Ectodermal cell (in vitro differentiated cells): ENCODE data around the gene CPSF7.
"Not testable (repeated sequence)": the region's sequence is repeated elsewhere in the genome, so short reads cannot be mapped to it uniquely, and the experiment has no call there.

Source experiments
- H3K27ac ChIP-seq: 2 replicates; pipeline ENCODE4 v1.7.0; 2013; ENCODE audit warnings: mild to moderate bottlenecking, low read depth, low read length; ENCODE audit not compliant: insufficient read depth, poor library complexity, severe bottlenecking
- H3K27me3 ChIP-seq: 2 replicates; pipeline ENCODE4 v1.7.0; 2013; ENCODE audit warnings: mild to moderate bottlenecking, low read length; ENCODE audit not compliant: insufficient read depth, control insufficient read depth, poor library complexity, severe bottlenecking
- H3K36me3 ChIP-seq: one replicate; pipeline ENCODE4 v1.7.0; 2013; ENCODE audit warnings: low read length; ENCODE audit not compliant: control insufficient read depth, insufficient read depth
- H3K4me1 ChIP-seq: one replicate; pipeline ENCODE4 v1.7.0; 2013; ENCODE audit warnings: low read length; ENCODE audit not compliant: control insufficient read depth, insufficient read depth
- H3K4me3 ChIP-seq: 2 replicates; pipeline ENCODE4 v1.7.0; 2013; ENCODE audit warnings: low read depth, low read length, control low read depth; ENCODE audit not compliant: insufficient read depth
- H3K9me3 ChIP-seq: 2 replicates; pipeline ENCODE4 v1.7.0; 2013; ENCODE audit warnings: mild to moderate bottlenecking, low read length, moderate library complexity; ENCODE audit not compliant: control insufficient read depth
- WGBS, 2 experiments: methylation state at CpG; one replicate each; pipeline ENCODE4 v1.1.7; 2013; ENCODE audit warnings: missing lambda C conversion rate in 2 of 2; 5-methylcytosine and 5-hydroxymethylcytosine counted together

The CPSF7 gene

DNA sequence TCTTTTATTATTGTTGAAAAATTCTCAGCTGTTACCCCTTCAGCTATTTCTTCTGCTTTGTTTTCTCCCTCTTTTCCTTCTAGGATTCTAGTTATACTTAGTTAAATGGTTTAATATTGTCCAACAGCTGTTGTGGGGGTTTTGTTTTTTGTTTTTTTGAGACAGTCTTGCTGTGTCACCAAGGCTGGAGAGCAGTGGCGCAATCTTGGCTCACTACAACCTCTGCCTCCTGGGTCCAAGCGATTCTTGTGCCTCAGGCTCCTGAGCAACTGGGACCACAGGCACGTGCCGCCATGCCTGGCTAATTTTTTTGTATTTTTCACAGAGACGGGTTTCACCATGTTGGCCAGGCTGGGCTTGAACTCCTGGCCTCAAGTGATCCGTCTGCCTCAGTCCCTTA lies 12.8 kb upstream of the CPSF7 start:
- 90 to 96% methylated on average over 6 of the region's 6 CpGs for WGBS, 2 experiments
- no peaks in the 10 kb centered on the region for H3K9me3 ChIP-seq
- H3K27me3 ChIP-seq, result no peaks in the 10 kb centered on the region
- H3K36me3 ChIP-seq, result peaks cover 47% of the 10 kb centered on the region
- peaks cover 13% of the 10 kb centered on the region for H3K4me1 ChIP-seq
- no peak overlapping the region for H3K4me3 ChIP-seq
- no peak overlapping the region for H3K27ac ChIP-seq

DNA sequence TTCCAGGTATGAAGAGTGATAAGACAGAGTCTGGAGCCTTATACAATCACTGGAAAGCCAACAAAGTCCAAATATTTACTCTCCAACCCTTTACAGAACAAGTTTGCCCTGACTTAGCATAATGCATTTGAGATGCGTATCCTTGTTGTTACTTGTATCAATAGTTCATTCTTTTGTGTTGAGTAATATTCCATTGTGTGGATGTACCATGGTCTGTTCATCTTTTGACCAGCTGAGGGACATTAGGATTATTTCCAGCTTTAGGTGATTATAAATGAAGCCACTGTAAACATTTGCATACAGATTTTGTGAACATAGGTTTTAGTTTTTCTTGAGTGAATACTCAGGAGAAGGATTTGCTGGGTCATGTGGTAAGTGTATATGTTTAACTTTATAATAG lies 9.8 kb upstream of the CPSF7 start:
- Histone ChIP-seq H3K9me3 (no peaks in the 10 kb centered on the region), H3K4me3 (no peak overlapping the region), H3K36me3 (peaks cover 54% of the 10 kb centered on the region), H3K27me3 (no peaks in the 10 kb centered on the region), H3K4me1 (peaks cover 4% of the 10 kb centered on the region), H3K27ac (no peak overlapping the region)
- WGBS, 2 experiments, result 97 to 100% methylated on average over 1 of the region's 1 CpG

DNA sequence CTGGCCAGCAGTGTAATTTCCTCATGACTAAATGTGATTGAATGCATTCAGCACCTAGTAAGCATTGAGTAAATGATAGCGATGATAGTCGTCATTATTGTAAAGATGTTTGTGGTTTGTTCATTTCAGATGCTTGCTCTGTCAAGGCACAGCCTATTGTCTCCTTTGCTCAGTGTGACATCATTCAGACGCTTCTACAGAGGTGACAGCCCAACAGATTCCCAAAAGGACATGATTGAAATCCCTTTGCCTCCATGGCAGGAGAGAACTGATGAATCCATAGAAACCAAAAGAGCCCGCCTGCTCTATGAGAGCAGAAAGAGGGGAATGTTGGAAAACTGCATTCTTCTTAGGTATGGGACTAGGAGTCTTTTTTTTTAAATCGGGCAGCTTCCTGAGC lies 7.7 kb upstream of the CPSF7 start:
- WGBS, 2 experiments, result 96 to 97% methylated on average over 5 of the region's 5 CpGs
- Histone ChIP-seq H3K27me3 (no peaks in the 10 kb centered on the region), H3K27ac (no peak overlapping the region), H3K9me3 (no peaks in the 10 kb centered on the region), H3K4me1 (peaks cover 4% of the 10 kb centered on the region), H3K36me3 (peaks cover 43% of the 10 kb centered on the region), H3K4me3 (no peak overlapping the region)

DNA sequence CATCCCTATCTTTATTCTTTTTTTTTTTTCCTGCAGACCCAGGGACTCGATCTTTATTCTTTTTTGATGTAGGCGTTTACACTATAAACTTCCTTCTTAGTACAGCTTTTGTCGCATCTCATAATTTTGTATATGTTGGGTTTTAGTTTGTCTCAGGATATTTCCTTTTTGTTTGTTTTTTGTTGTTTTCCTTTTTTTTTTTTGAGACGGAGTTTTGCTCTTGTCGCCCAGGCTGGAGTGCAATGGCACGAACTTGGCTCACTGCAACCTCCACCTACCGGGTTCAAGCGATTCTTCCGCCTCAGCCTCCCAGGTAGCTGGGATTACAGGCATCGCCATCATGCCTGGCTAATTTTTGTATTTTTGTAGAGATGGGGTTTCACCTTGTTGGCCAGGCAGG lies 1.1 kb upstream of the CPSF7 start:
- 83% methylated on average over 9 of the region's 10 CpGs for WGBS, 2 experiments
- Histone ChIP-seq H3K36me3 (peaks cover 17% of the 10 kb centered on the region), H3K4me3 (peak overlapping the region; percentile 97)
- not testable (repeated sequence) for H3K9me3 ChIP-seq, H3K27me3 ChIP-seq, H3K27ac ChIP-seq, H3K4me1 ChIP-seq

DNA sequence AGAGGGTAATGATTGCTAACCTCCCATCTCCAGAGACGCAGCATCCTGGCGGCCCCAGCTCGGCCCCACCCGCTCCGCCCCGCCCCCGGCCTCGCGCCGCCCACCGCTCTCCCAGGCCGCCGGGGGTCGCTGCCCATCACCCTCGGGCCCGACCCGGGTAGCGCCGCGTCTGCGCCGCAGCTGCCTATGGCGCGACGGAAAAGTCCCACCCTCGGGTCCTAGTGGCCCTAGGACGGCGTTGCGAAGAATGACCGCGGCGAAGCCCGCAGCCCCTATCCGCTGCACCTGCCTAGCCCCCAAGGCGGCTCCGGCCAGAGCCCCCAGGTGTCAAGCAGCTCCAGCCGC lies 457 bp downstream of the CPSF7 start:
- peaks cover 7% of the 10 kb centered on the region for H3K4me1 ChIP-seq
- peak overlapping the region; percentile 99 for H3K27ac ChIP-seq
- peak overlapping the region; percentile 97 for H3K4me3 ChIP-seq
- peaks cover 22% of the 10 kb centered on the region for H3K36me3 ChIP-seq
- H3K27me3 ChIP-seq, result no peaks in the 10 kb centered on the region
- WGBS, 2 experiments, result 0% methylated on average over 37 of the region's 37 CpGs
- no peaks in the 10 kb centered on the region for H3K9me3 ChIP-seq

DNA sequence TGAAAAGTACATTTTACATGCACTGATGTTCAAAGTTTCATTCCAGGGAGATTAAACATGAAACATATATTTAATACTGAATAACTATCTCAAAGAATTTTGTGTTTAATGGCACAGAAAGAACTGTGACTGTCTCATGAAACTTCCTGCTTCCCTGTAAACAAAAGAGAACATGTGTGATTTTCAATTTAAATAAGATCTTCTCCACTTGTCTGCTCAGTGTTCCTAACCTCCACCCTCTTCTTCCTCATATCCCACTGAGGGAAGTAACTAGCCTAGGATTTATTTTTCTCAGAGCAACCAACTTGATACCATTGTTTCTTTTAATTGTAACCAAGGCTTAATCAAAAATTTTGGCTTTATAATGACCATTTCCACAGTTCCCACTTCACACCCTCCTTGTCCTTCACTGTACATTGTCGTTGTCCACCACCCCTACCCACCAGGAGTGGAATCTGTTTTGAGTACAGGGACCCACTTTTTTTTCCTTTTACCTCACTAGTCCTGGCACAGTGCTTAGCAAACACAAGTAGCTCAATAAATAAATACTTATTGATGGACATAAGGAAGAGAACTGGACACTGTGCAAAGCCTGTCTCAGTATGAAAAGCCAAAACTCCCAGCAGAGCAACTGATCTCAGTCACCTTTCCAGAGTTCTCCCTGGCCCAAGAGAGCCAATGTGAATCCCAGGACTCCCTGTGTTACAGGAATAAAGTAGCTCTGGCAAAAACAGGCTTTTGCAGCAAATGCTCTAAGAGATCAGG lies 4.2 kb downstream of the CPSF7 start:
- no peaks in the 10 kb centered on the region for H3K9me3 ChIP-seq

DNA sequence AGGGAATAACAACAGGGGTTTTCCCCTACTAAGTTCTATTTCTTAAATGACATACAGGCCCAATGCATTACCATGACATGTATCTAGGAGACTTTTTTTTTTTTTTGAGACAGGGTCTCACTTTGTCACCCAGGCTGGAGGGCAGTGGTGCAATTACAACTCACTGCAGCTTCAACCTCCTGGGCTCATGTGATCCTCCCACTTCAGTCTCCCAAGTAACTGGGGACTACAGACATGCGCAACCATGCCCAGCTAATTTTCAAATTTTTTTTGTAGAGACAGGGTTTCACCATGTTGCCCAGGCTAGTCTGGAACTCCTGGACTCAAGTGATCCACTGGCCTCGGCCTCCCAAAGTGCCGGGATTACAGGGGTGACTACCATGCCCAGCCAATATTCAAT lies 7.5 kb downstream of the CPSF7 start:
- H3K4me3 ChIP-seq, result no peak overlapping the region
- H3K36me3 ChIP-seq, result peaks cover 56% of the 10 kb centered on the region
- H3K9me3 ChIP-seq, result no peaks in the 10 kb centered on the region
- no peaks in the 10 kb centered on the region for H3K27me3 ChIP-seq
- H3K4me1 ChIP-seq, result no peaks in the 10 kb centered on the region
- H3K27ac ChIP-seq, result no peak overlapping the region
- WGBS, 2 experiments, result 91 to 95% methylated on average over 3 of the region's 3 CpGs

More for the DNA sequence above, 4.2 kb downstream of the CPSF7 start:
- Histone ChIP-seq H3K27ac (no peak overlapping the region), H3K27me3 (no peaks in the 10 kb centered on the region), H3K36me3 (peaks cover 39% of the 10 kb centered on the region), H3K4me1 (peaks cover 5% of the 10 kb centered on the region), H3K4me3 (no peak overlapping the region)
- 97 to 100% methylated on average over 1 of the region's 1 CpG for WGBS, 2 experiments

DNA sequence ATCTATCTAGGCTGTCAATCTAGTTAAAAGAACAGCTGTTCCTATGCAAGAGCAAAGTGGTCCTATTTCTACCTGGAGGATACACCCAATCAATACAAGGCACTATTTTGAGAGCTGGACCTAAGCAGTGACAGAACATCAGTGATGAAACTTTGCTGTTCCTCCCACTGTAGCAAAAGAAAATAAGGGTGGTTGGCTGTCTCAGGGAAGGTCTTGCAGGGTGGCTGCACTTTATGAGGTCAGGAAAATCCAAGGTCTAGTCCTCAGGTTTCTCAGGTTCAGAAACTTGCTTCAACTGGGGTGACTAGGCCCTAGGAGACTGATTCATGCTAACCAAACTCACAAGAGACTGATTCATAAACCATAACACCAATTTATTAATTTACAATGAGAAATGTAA lies 11.6 kb downstream of the CPSF7 start:
- H3K9me3 ChIP-seq, result no peaks in the 10 kb centered on the region
- no peaks in the 10 kb centered on the region for H3K27me3 ChIP-seq
- no peak overlapping the region for H3K27ac ChIP-seq
- H3K4me3 ChIP-seq, result no peak overlapping the region
- H3K4me1 ChIP-seq, result no peaks in the 10 kb centered on the region
- peaks cover 77% of the 10 kb centered on the region for H3K36me3 ChIP-seq

DNA sequence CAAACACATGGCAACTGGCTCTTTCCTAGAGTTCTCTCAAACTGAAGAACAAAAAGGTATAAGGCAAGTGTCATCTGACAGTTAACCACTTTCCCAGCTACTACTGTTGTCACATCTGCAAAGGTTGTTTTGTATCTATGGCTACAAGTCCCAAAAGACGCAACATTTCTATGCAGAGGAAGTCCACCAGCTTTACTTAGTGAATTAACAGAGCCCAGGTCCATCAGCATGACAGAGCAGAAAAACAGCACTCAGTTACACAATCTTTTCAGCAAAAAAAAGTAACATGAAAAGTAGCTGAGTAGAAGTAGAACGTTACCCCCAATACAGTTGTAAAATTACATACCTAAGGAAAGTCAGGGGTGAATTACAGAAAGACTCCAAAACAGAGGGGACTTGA lies 12.1 kb downstream of the CPSF7 start:
- Histone ChIP-seq H3K36me3 (peaks cover 81% of the 10 kb centered on the region), H3K9me3 (no peaks in the 10 kb centered on the region), H3K4me1 (no peaks in the 10 kb centered on the region), H3K4me3 (no peak overlapping the region), H3K27ac (no peak overlapping the region), H3K27me3 (no peaks in the 10 kb centered on the region)
- 91 to 95% methylated on average over 2 of the region's 2 CpGs for WGBS, 2 experiments

DNA sequence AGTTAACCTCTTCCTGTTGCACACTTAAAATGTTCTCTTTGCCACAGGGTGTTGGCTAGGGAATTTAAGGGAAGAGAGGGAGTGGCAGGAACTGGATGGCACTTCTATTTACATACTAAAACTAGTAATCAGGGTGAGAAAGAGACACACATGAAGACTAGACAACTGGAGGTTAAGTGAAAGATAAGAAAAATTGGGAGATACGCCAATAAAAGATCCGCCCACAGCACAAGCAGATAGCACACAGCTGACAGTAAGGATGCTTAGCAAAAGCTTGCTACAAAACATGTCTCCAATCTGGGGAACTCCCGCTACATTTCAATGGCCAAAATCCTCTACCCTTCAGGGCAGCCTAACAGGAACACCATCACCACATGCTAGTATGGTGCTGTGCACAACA lies 12.8 kb downstream of the CPSF7 start:
- H3K27me3 ChIP-seq, result no peaks in the 10 kb centered on the region
- no peak overlapping the region for H3K27ac ChIP-seq
- no peaks in the 10 kb centered on the region for H3K4me1 ChIP-seq
- 96% methylated on average over 3 of the region's 3 CpGs for WGBS, 2 experiments
- no peak overlapping the region for H3K4me3 ChIP-seq
- H3K36me3 ChIP-seq, result peaks cover 83% of the 10 kb centered on the region
- H3K9me3 ChIP-seq, result no peaks in the 10 kb centered on the region

DNA sequence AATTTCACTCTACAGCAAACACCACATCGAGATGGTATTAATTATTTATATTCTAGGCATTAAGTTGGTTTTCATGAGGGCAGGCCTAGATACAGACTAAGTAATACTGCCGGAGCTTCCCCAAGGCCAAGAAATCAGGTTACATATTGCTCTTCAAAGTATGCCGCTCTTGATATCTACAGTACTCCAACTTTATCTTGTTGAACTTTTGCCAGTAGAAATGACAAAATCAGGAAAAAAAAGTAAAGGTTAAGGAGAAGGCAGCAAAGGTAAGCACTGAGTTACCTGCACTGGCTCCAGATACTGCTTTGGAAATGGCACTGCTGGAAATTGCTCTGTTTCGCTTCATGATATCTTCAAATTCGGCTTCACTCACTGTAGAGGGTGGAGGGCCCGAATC lies 14.4 kb downstream of the CPSF7 start:
- H3K27me3 ChIP-seq, result no peaks in the 10 kb centered on the region
- H3K36me3 ChIP-seq, result peaks cover 86% of the 10 kb centered on the region
- H3K9me3 ChIP-seq, result no peaks in the 10 kb centered on the region
- H3K27ac ChIP-seq, result no peak overlapping the region
- no peak overlapping the region for H3K4me3 ChIP-seq
- WGBS, 2 experiments, result 96 to 97% methylated on average over 6 of the region's 6 CpGs
- H3K4me1 ChIP-seq, result no peaks in the 10 kb centered on the region
